ENCODE results near the gene CLIP3.

DNA sequence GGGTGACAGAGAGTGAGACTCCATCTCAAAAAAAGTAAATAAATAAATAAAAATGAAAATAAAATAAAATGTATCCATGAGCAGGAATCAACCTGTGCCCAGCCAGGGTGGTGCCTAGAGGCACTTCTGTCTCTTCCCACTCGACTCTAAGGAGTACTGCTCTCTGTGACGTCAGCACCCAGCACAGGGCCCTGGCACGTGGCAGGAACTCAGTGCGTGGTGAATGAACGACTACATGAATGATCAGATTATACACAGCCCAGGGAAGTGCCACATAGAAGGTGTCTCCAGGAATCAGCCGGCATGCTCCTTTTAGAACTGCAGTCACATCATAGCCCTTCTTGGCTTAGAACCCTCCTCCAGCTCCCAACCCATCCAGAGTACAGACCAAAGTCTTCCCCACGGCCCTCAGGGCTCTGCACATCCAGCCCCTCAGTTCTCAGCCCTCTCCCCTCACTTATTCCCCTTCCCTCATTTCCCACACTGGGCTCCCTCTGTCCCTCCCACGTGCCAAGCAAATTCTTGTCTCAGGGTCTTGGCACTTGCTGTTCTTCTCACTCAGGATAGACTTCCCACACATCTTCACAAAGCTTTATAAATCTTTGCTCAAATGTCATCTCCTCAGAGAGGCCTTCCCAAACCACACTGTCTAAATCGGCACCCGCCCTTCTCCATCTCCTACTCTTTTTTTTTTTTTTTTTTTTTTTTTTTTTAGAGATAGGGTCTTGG is 4.2 kb downstream of the CLIP3 start:
- TF ChIP-seq, protein P1, sequence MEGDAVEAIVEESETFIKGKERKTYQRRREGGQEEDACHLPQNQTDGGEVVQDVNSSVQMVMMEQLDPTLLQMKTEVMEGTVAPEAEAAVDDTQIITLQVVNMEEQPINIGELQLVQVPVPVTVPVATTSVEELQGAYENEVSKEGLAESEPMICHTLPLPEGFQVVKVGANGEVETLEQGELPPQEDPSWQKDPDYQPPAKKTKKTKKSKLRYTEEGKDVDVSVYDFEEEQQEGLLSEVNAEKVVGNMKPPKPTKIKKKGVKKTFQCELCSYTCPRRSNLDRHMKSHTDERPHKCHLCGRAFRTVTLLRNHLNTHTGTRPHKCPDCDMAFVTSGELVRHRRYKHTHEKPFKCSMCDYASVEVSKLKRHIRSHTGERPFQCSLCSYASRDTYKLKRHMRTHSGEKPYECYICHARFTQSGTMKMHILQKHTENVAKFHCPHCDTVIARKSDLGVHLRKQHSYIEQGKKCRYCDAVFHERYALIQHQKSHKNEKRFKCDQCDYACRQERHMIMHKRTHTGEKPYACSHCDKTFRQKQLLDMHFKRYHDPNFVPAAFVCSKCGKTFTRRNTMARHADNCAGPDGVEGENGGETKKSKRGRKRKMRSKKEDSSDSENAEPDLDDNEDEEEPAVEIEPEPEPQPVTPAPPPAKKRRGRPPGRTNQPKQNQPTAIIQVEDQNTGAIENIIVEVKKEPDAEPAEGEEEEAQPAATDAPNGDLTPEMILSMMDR (conservative IDR thresholded peaks at IDR 0.05; ENCODE audit: low read depth in 2 of 2) = no peak
- no peak for TF ChIP-seq EZH2 (IDR thresholded peaks at IDR 0.05; ENCODE audit: low read depth, unreplicated experiment)
- TF ChIP-seq, protein P2, sequence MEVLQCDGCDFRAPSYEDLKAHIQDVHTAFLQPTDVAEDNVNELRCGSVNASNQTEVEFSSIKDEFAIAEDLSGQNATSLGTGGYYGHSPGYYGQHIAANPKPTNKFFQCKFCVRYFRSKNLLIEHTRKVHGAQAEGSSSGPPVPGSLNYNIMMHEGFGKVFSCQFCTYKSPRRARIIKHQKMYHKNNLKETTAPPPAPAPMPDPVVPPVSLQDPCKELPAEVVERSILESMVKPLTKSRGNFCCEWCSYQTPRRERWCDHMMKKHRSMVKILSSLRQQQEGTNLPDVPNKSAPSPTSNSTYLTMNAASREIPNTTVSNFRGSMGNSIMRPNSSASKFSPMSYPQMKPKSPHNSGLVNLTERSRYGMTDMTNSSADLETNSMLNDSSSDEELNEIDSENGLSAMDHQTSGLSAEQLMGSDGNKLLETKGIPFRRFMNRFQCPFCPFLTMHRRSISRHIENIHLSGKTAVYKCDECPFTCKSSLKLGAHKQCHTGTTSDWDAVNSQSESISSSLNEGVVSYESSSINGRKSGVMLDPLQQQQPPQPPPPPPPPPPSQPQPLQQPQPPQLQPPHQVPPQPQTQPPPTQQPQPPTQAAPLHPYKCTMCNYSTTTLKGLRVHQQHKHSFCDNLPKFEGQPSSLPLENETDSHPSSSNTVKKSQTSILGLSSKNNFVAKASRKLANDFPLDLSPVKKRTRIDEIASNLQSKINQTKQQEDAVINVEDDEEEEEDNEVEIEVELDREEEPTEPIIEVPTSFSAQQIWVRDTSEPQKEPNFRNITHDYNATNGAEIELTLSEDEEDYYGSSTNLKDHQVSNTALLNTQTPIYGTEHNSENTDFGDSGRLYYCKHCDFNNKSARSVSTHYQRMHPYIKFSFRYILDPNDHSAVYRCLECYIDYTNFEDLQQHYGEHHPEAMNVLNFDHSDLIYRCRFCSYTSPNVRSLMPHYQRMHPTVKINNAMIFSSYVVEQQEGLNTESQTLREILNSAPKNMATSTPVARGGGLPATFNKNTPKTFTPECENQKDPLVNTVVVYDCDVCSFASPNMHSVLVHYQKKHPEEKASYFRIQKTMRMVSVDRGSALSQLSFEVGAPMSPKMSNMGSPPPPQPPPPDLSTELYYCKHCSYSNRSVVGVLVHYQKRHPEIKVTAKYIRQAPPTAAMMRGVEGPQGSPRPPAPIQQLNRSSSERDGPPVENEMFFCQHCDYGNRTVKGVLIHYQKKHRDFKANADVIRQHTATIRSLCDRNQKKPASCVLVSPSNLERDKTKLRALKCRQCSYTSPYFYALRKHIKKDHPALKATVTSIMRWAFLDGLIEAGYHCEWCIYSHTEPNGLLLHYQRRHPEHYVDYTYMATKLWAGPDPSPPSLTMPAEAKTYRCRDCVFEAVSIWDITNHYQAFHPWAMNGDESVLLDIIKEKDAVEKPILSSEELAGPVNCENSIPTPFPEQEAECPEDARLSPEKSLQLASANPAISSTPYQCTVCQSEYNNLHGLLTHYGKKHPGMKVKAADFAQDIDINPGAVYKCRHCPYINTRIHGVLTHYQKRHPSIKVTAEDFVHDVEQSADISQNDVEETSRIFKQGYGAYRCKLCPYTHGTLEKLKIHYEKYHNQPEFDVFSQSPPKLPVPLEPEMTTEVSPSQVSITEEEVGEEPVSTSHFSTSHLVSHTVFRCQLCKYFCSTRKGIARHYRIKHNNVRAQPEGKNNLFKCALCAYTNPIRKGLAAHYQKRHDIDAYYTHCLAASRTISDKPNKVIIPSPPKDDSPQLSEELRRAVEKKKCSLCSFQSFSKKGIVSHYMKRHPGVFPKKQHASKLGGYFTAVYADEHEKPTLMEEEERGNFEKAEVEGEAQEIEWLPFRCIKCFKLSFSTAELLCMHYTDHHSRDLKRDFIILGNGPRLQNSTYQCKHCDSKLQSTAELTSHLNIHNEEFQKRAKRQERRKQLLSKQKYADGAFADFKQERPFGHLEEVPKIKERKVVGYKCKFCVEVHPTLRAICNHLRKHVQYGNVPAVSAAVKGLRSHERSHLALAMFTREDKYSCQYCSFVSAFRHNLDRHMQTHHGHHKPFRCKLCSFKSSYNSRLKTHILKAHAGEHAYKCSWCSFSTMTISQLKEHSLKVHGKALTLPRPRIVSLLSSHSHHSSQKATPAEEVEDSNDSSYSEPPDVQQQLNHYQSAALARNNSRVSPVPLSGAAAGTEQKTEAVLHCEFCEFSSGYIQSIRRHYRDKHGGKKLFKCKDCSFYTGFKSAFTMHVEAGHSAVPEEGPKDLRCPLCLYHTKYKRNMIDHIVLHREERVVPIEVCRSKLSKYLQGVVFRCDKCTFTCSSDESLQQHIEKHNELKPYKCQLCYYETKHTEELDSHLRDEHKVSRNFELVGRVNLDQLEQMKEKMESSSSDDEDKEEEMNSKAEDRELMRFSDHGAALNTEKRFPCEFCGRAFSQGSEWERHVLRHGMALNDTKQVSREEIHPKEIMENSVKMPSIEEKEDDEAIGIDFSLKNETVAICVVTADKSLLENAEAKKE (CRISPR knock-in tag; IDR thresholded peaks at IDR 0.05) = no peak
- TF ChIP-seq POLR2AphosphoS5 (IDR thresholded peaks at IDR 0.05; ENCODE audit: low read depth) = no peak
- no peak for TF ChIP-seq EZH2phosphoT487 (IDR thresholded peaks at IDR 0.05; ENCODE audit: unreplicated experiment)
- TF ChIP-seq NANOG (IDR thresholded peaks at IDR 0.05; ENCODE audit: borderline replicate concordance) = no peak
- TF ChIP-seq ETS1 (IDR thresholded peaks at IDR 0.05) = no peak
- TF ChIP-seq REST (IDR thresholded peaks at IDR 0.05; ENCODE audit: unreplicated experiment) = no peak
